Keratinocyte (primary cell): ENCODE results near the gene RBM22. TPM values are rescaled to one million over a fixed set of nuclear protein-coding genes. Genes with fewer than 3 reads are reported as not detected.

Experiments used
- DNase-seq: peaks from one replicate; pipeline ENCODE4 v3.0.0-alpha.2; 2011; ENCODE audit warnings: low read depth, missing footprints, low spot score
- FAIRE-seq: peaks from 2 replicates; lab custom pipeline; 2011; peaks lifted over from hg19 to GRCh38; lab: Jason Lieb, UNC
- H2AFZ ChIP-seq: 2 replicates; pipeline ENCODE4 v1.6.0; 2012; ENCODE audit warnings: low read length, control low read depth, inconsistent platforms; ENCODE audit not compliant: control insufficient read depth
- H3K27ac ChIP-seq: 2 replicates; pipeline ENCODE4 v1.5.1; 2011; ENCODE audit warnings: low read length; ENCODE audit not compliant: control insufficient read depth, insufficient read depth
- H3K27me3 ChIP-seq: 3 replicates; pipeline ENCODE4 v1.6.0; 2011; ENCODE audit warnings: low read length; ENCODE audit not compliant: control insufficient read depth, insufficient read depth; ENCODE audit errors: extremely low read depth
- H3K36me3 ChIP-seq, 2 experiments: 2 replicates in 1 of 2; 3 replicates in 1 of 2; pipeline ENCODE4 v1.5.1; 2011; ENCODE audit warnings: low read length in 2 of 2, mild to moderate bottlenecking in 1 of 2; ENCODE audit not compliant: control insufficient read depth in 2 of 2, insufficient read depth in 2 of 2; ENCODE audit errors: extremely low read depth in 1 of 2
- H3K4me1 ChIP-seq: 3 replicates; pipeline ENCODE4 v1.5.1; 2011; ENCODE audit warnings: low read length; ENCODE audit not compliant: control insufficient read depth, insufficient read depth; ENCODE audit errors: extremely low read depth
- H3K4me2 ChIP-seq: 3 replicates; pipeline ENCODE4 v1.6.0; 2011; ENCODE audit warnings: low read depth, low read length; ENCODE audit not compliant: control insufficient read depth, insufficient read depth; ENCODE audit errors: extremely low read depth
- H3K4me3 ChIP-seq, 3 experiments: fragments of 200-600 bp in 1 of 3; sonication (generic) in 1 of 3; 2 replicates in 2 of 3; 3 replicates in 1 of 3; pipeline ENCODE4 v1.5.1; 2011 to 2016; ENCODE audit warnings: low read length in 3 of 3, mild to moderate bottlenecking in 3 of 3, control low read depth in 2 of 3, inconsistent platforms in 1 of 3, low read depth in 1 of 3, mixed read lengths in 1 of 3, mixed run types in 1 of 3, moderate library complexity in 1 of 3; ENCODE audit not compliant: control insufficient read depth in 2 of 3, insufficient read depth in 2 of 3; ENCODE audit errors: extremely low read depth in 1 of 3
- H3K79me2 ChIP-seq: 2 replicates; pipeline ENCODE4 v1.6.0; 2012; ENCODE audit warnings: low read length; ENCODE audit not compliant: control insufficient read depth, insufficient read depth
- H3K9ac ChIP-seq: 3 replicates; pipeline ENCODE4 v1.6.0; 2011; ENCODE audit warnings: low read length; ENCODE audit not compliant: control insufficient read depth, insufficient read depth; ENCODE audit errors: extremely low read depth
- H3K9me1 ChIP-seq: 3 replicates; pipeline ENCODE4 v1.6.0; 2011; ENCODE audit warnings: low read length; ENCODE audit not compliant: control insufficient read depth, insufficient read depth; ENCODE audit errors: extremely low read depth
- H3K9me3 ChIP-seq: 2 replicates; pipeline ENCODE4 v1.5.1; 2012; ENCODE audit warnings: low read depth, low read length; ENCODE audit not compliant: control insufficient read depth
- H4K20me1 ChIP-seq: 3 replicates; pipeline ENCODE4 v1.6.0; 2011; ENCODE audit warnings: low read length; ENCODE audit not compliant: control insufficient read depth, insufficient read depth; ENCODE audit errors: extremely low read depth
- EZH2 ChIP-seq: IDR thresholded peaks from one replicate; pipeline ENCODE4 v1.6.1; 2012; ENCODE audit warnings: inconsistent platforms, mild to moderate bottlenecking, low read length, moderate library complexity
- dilution Hi-C: fragments of 300-500 bp; cut with MboI; formaldehyde crosslinking; loops from one replicate; pipeline ENCODE4 v1.7.0; 2020; ENCODE audit warnings: low sequenced_read_pairs; ENCODE audit not compliant: extremely low pct_ligation_motif_present
- polyA plus RNA-seq, 5 experiments: library from polyadenylated mRNA; depleted of rRNA in 3 of 5; stranded (reverse) in 3 of 5; stranded (forward) in 1 of 5; unstranded in 1 of 5; fragments of >200 nt; gene quantifications; 1 replicate in 1 of 5; 2 replicates in 3 of 5; 3 replicates in 1 of 5; pipeline versions ENCODE4 v1.2.1 to v1.2.3, GENCODE V29; 2011 to 2012; ENCODE audit warnings: missing spikeins in 2 of 5, low read depth in 1 of 5, low replicate concordance in 1 of 5
- TF ChIP-seq, protein P1 (sequence below), 3 experiments: IDR thresholded peaks in 1 of 3; conservative IDR thresholded peaks in 1 of 3; optimal IDR thresholded peaks in 1 of 3; 2 replicates in 2 of 3; 3 replicates in 1 of 3; pipeline versions ENCODE3 to v1.5.1; 2011; ENCODE audit warnings: low read length in 3 of 3, mild to moderate bottlenecking in 3 of 3, moderate library complexity in 2 of 3, control low read depth in 1 of 3, inconsistent platforms in 1 of 3; ENCODE audit not compliant: insufficient read depth in 2 of 3; ENCODE audit errors: extremely low read depth in 1 of 3

The RBM22 gene
- polyA plus RNA-seq, 1 donor (not counting 4 experiments of a cell fraction or from before 2014, with no cell fraction given) = 34.7 TPM

DNA sequence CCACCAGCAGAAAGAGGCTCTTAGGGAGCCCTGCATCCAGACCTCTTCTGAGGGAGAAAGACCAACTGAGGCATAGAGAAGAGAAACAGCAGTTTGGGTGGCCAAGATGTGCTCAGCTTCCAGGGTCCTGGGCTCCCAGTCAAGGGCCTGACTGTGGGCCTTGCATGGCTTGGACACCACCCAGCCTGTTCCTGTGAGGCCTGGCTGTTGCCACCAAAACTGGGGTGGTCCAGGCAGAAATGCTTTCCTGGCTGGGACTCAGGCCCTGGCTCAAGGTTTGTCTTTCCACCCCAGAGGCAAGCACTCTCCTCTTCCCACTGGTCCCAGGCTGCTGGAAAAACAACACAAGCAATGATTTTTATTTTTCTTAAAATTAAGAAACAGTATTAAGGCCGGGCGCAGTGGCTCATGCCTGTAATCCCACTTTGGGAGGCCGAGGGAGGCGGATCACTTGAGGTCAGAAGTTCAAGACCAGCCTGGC lies 26.5 kb downstream of the RBM22 start:
- Histone ChIP-seq H2AFZ (no peak overlapping the region), H3K36me3 (peaks cover 0 to 1% of the 10 kb centered on the region in 2 experiments), H3K4me3 (no peak overlapping the region), H3K9me3 (no peaks in the 10 kb centered on the region), H3K79me2 (no peaks in the 10 kb centered on the region), H3K27me3 (peaks cover 18% of the 10 kb centered on the region), H3K9ac (no peak overlapping the region), H3K4me1 (peaks cover 17% of the 10 kb centered on the region), H3K27ac (no peak overlapping the region), H3K9me1 (no peaks in the 10 kb centered on the region), H4K20me1 (no peaks in the 10 kb centered on the region), H3K4me2 (no peak overlapping the region)
- dilution Hi-C loops = no loop called here
- no peak for FAIRE-seq
- no peak for TF ChIP-seq EZH2
- TF ChIP-seq, protein P1, sequence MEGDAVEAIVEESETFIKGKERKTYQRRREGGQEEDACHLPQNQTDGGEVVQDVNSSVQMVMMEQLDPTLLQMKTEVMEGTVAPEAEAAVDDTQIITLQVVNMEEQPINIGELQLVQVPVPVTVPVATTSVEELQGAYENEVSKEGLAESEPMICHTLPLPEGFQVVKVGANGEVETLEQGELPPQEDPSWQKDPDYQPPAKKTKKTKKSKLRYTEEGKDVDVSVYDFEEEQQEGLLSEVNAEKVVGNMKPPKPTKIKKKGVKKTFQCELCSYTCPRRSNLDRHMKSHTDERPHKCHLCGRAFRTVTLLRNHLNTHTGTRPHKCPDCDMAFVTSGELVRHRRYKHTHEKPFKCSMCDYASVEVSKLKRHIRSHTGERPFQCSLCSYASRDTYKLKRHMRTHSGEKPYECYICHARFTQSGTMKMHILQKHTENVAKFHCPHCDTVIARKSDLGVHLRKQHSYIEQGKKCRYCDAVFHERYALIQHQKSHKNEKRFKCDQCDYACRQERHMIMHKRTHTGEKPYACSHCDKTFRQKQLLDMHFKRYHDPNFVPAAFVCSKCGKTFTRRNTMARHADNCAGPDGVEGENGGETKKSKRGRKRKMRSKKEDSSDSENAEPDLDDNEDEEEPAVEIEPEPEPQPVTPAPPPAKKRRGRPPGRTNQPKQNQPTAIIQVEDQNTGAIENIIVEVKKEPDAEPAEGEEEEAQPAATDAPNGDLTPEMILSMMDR (optimal IDR thresholded peaks at IDR 0.05 in 1 of 3, IDR thresholded peaks at IDR 0.05 in 1 of 3, conservative IDR thresholded peaks at IDR 0.05 in 1 of 3; ENCODE audit: extremely low read depth in 1 of 3, insufficient read depth in 2 of 3, low read length in 3 of 3) = no peak
- DNase-seq = no peak

DNA sequence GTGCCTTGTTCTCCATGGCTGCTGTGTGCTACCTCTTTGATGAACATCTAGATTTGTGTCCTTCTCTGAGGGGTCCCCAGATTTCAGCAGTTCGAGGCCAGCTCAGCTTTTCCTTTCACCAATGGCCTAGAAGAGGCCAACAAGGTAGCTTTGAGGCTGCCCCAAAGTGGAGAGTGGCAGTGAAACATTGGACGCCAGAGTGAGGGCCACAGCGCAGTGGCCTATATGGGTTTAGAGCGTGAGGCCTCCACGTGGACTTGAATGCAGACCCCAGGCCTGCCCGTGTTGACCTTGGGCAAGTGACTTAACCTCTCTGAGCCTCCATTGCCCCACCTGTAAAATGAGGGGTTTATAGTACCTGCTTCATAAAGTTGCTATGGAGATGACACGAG lies 28.0 kb downstream of the RBM22 start:
- Histone ChIP-seq H3K9ac (peak overlapping the region; percentile 4), H3K9me3 (no peaks in the 10 kb centered on the region), H3K9me1 (no peaks in the 10 kb centered on the region), H3K4me1 (peaks cover 17% of the 10 kb centered on the region), H3K4me2 (peak overlapping the region; percentile 76), H3K27me3 (peaks cover 18% of the 10 kb centered on the region), H3K27ac (no peak overlapping the region), H2AFZ (peak overlapping the region; percentile 10), H3K36me3 (no peaks in the 10 kb centered on the region), H3K4me3 (peak overlapping the region in 2 of 3 experiments; percentile 61), H3K79me2 (no peaks in the 10 kb centered on the region), H4K20me1 (no peaks in the 10 kb centered on the region)
- peak; percentile 83 for FAIRE-seq
- dilution Hi-C loops = no loop called here
- TF ChIP-seq EZH2 = no peak
- TF ChIP-seq, protein P1 (optimal IDR thresholded peaks at IDR 0.05 in 1 of 3, IDR thresholded peaks at IDR 0.05 in 1 of 3, conservative IDR thresholded peaks at IDR 0.05 in 1 of 3; ENCODE audit: extremely low read depth in 1 of 3, insufficient read depth in 2 of 3, low read length in 3 of 3) = no peak
- DNase-seq = no peak
